ENCODE data around the gene ICE1.

The ICE1 gene

DNA sequence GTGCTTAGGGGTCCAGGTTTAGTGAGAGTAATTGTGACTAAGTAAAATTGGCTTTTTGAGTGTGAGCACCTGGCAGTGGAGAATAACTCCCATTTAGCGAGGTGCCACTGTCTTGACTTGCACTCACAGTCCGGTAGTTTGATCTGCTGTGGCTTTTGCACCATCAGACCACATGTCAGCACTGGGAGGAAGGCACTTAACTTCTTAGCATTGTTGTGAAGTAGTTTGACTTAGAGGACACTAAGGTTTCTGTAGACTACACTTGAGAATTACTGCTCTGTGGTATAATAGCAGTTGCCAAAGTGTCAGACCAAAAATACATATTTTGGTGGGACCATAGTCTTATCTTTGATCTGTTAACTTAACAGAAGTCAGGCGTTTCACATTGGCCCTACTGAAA is 63.6 kb downstream of the ICE1 start:
- Histone ChIP-seq H3K4ac (ENCODE audit: low read length) (no peak overlapping the region), H3K23ac (ENCODE audit: low read depth, low read length, poor library complexity) (no peak overlapping the region), H2BK12ac (ENCODE audit: low read length) (no peak overlapping the region), H3K27ac (replicated peaks; ENCODE audit: low read length) (no peak overlapping the region), H3K4me2 (ENCODE audit: insufficient read depth, low read length, poor library complexity, severe bottlenecking) (no peak overlapping the region), H3K9ac (ENCODE audit: low read depth, low read length, poor library complexity) (no peak overlapping the region), H3K27me3 (ENCODE audit: control insufficient read depth in 3 of 3, insufficient read depth in 3 of 3, low read depth in 1 of 3, low read length in 3 of 3) (no peaks in the 10 kb centered on the region), H3K79me1 (ENCODE audit: low read depth, low read length) (no peaks in the 10 kb centered on the region), H3K4me3 (ENCODE audit: low read length in 2 of 2) (no peak overlapping the region), H2BK5ac (ENCODE audit: low read length) (no peak overlapping the region), H3K4me1 (ENCODE audit: control insufficient read depth in 2 of 2, insufficient read depth in 1 of 2, low read depth in 1 of 2, low read length in 2 of 2) (no peaks in the 10 kb centered on the region), H4K8ac (ENCODE audit: low read depth, low read length) (no peak overlapping the region), H2BK15ac (ENCODE audit: low read length) (no peak overlapping the region), H3K9me3 (replicated peaks in 1 of 2; ENCODE audit: control insufficient read depth in 2 of 2, insufficient read depth in 1 of 2, low read depth in 1 of 2, low read length in 2 of 2) (no peaks in the 10 kb centered on the region), H3K18ac (ENCODE audit: low read length) (no peak overlapping the region), H4K91ac (ENCODE audit: low read depth, low read length, poor library complexity) (no peak overlapping the region), H2AFZ (ENCODE audit: low read length) (no peak overlapping the region), H3K36me3 (replicated peaks in 1 of 2; ENCODE audit: control insufficient read depth in 2 of 2, insufficient read depth in 2 of 2, low read length in 2 of 2) (peaks cover 4 to 76% of the 10 kb centered on the region in 2 donors), H2BK120ac (ENCODE audit: low read depth, low read length) (no peak overlapping the region), H3K14ac (ENCODE audit: low read length) (no peak overlapping the region), H2AK5ac (ENCODE audit: low read depth, low read length) (no peak overlapping the region)
- no peak for DNase-seq (ENCODE audit: low spot score)
- no CpG with 5 or more reads among the region's 3 CpGs for WGBS, 2 donors (ENCODE audit: extremely low coverage in 2 of 2, insufficient read length in 2 of 2, insufficient replicate concordance in 1 of 2)

- no peak overlapping the region for H3K18ac ChIP-seq (ENCODE audit: low read length)
- H2BK15ac ChIP-seq (ENCODE audit: low read length) = no peak overlapping the region
- peaks cover 4 to 65% of the 10 kb centered on the region in 2 donors for H3K36me3 ChIP-seq (replicated peaks in 1 of 2; ENCODE audit: control insufficient read depth in 2 of 2, insufficient read depth in 2 of 2, low read length in 2 of 2)
- no peak overlapping the region for H3K14ac ChIP-seq (ENCODE audit: low read length)
- H2AFZ ChIP-seq (ENCODE audit: low read length) = no peak overlapping the region
- no peak overlapping the region for H4K8ac ChIP-seq (ENCODE audit: low read depth, low read length)
- H3K4me1 ChIP-seq (ENCODE audit: control insufficient read depth in 2 of 2, insufficient read depth in 1 of 2, low read depth in 1 of 2, low read length in 2 of 2) = no peaks in the 10 kb centered on the region
- H3K4ac ChIP-seq (ENCODE audit: low read length) = no peak overlapping the region
- H2BK5ac ChIP-seq (ENCODE audit: low read length) = no peak overlapping the region
- no peak overlapping the region for H2AK5ac ChIP-seq (ENCODE audit: low read depth, low read length)
- no peak overlapping the region for H4K91ac ChIP-seq (ENCODE audit: low read depth, low read length, poor library complexity)
- no peak overlapping the region for H2BK12ac ChIP-seq (ENCODE audit: low read length)
- no peak overlapping the region for H3K4me2 ChIP-seq (ENCODE audit: insufficient read depth, low read length, poor library complexity, severe bottlenecking)
- no peak overlapping the region for H3K23ac ChIP-seq (ENCODE audit: low read depth, low read length, poor library complexity)
- no peak overlapping the region for H3K9ac ChIP-seq (ENCODE audit: low read depth, low read length, poor library complexity)
- H3K4me3 ChIP-seq (ENCODE audit: low read length in 2 of 2) = no peak overlapping the region
- no peaks in the 10 kb centered on the region for H3K27me3 ChIP-seq (ENCODE audit: control insufficient read depth in 3 of 3, insufficient read depth in 3 of 3, low read depth in 1 of 3, low read length in 3 of 3)
- H2BK120ac ChIP-seq (ENCODE audit: low read depth, low read length) = no peak overlapping the region
- H3K79me1 ChIP-seq (ENCODE audit: low read depth, low read length) = no peaks in the 10 kb centered on the region
- no peaks in the 10 kb centered on the region for H3K9me3 ChIP-seq (replicated peaks in 1 of 2; ENCODE audit: control insufficient read depth in 2 of 2, insufficient read depth in 1 of 2, low read depth in 1 of 2, low read length in 2 of 2)
- WGBS, 2 donors (ENCODE audit: extremely low coverage in 2 of 2, insufficient read length in 2 of 2, insufficient replicate concordance in 1 of 2) = no CpG with 5 or more reads among the region's 3 CpGs
- no peak for DNase-seq (ENCODE audit: low spot score)
- H3K27ac ChIP-seq (replicated peaks; ENCODE audit: low read length) = no peak overlapping the region
These were observed 65.3 kb downstream of the ICE1 start for GRCh38 chr5:5487585-5488360.

DNA sequence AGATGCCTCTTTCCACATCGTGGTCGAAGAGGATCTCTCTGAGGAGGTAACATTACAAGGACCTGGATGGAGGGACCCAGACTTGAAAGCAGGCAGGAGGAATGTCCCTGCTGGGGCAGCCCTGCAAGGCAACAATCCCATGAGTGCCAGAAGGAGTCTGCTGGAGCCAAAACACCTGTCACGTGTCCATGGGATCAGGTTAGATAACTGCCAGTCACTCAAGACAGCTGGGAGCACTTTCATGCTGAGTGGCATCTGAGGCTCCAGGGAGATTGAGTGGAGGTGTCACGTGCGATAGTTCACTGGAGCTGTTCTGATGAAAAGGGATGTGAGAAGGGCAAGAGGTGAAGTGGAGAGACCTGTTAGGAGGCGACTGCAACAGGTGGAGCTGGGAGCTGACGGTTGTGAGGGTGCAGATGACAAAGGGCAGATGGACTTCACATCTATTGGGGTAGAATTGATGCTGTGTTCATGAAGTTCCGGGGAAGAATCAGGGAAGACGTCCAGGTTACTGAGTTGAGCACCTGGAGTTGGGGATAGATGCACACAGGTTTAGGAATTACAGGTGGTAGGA is 68.4 kb downstream of the ICE1 start:
- Histone ChIP-seq H3K79me1 (ENCODE audit: low read depth, low read length) (no peaks in the 10 kb centered on the region), H3K9ac (ENCODE audit: low read depth, low read length, poor library complexity) (no peak overlapping the region), H2AFZ (ENCODE audit: low read length) (no peak overlapping the region), H2AK5ac (ENCODE audit: low read depth, low read length) (no peak overlapping the region), H2BK15ac (ENCODE audit: low read length) (no peak overlapping the region), H3K27ac (replicated peaks; ENCODE audit: low read length) (no peak overlapping the region), H2BK12ac (ENCODE audit: low read length) (no peak overlapping the region), H3K4me1 (ENCODE audit: control insufficient read depth in 2 of 2, insufficient read depth in 1 of 2, low read depth in 1 of 2, low read length in 2 of 2) (peaks cover 0 to 1% of the 10 kb centered on the region in 2 donors), H3K9me3 (replicated peaks in 1 of 2; ENCODE audit: control insufficient read depth in 2 of 2, insufficient read depth in 1 of 2, low read depth in 1 of 2, low read length in 2 of 2) (no peaks in the 10 kb centered on the region), H3K23ac (ENCODE audit: low read depth, low read length, poor library complexity) (no peak overlapping the region), H4K91ac (ENCODE audit: low read depth, low read length, poor library complexity) (no peak overlapping the region), H2BK120ac (ENCODE audit: low read depth, low read length) (no peak overlapping the region), H3K4ac (ENCODE audit: low read length) (no peak overlapping the region), H3K36me3 (replicated peaks in 1 of 2; ENCODE audit: control insufficient read depth in 2 of 2, insufficient read depth in 2 of 2, low read length in 2 of 2) (peaks cover 3 to 44% of the 10 kb centered on the region in 2 donors), H4K8ac (ENCODE audit: low read depth, low read length) (no peak overlapping the region), H2BK5ac (ENCODE audit: low read length) (no peak overlapping the region), H3K4me3 (ENCODE audit: low read length in 2 of 2) (no peak overlapping the region), H3K27me3 (ENCODE audit: control insufficient read depth in 3 of 3, insufficient read depth in 3 of 3, low read depth in 1 of 3, low read length in 3 of 3) (peaks cover 0 to 4% (median 0%) of the 10 kb centered on the region in 3 experiments), H3K4me2 (ENCODE audit: insufficient read depth, low read length, poor library complexity, severe bottlenecking) (no peak overlapping the region), H3K18ac (ENCODE audit: low read length) (no peak overlapping the region), H3K14ac (ENCODE audit: low read length) (no peak overlapping the region)
- WGBS, 2 donors (ENCODE audit: extremely low coverage in 2 of 2, insufficient read length in 2 of 2, insufficient replicate concordance in 1 of 2) = no CpG with 5 or more reads among the region's 9 CpGs
- DNase-seq (ENCODE audit: low spot score) = no peak

DNA sequence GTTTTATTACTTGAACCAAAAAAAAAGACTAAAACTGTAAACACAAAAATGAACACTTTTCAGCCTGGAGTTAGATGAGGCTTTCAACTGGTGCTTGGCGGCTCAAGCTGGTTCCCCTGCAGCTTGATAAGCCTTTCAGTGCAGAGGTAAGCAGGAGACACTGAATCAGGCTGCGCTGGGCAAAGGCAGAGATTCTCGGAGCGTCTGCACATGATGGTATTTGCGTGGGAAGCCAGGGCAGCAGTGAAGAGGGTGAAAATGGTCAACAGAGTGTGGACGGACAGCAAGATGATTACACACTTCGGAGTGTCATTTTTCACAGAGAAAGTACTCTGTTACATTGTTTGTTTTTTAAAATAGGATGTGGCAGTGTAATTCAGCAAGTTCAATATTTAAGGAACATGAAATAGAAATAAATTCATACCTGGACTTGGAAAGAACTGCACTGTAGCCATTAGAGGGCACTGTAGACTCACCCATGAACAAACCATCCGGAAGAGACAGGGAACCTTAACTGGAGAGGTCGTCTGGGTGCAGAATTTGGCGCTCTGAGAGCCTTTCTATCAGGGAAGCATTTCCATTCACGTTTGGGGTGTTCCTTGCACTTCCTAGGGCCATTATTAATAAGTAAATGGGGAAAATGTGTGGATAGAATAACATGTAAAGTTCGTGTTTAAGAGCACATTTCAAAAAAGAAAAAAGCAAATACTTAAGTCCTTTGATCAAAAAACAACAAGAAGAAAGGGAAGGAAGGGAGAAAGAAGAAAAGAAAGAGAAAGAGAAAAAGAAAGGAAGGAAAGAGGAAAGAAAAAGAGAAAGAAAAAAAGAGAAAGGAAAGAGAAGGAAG is 69.8 kb downstream of the ICE1 start:
- Histone ChIP-seq H3K4me3 (ENCODE audit: low read length in 2 of 2) (no peak overlapping the region), H3K4ac (ENCODE audit: low read length) (no peak overlapping the region), H3K23ac (ENCODE audit: low read depth, low read length, poor library complexity) (no peak overlapping the region), H3K36me3 (replicated peaks in 1 of 2; ENCODE audit: control insufficient read depth in 2 of 2, insufficient read depth in 2 of 2, low read length in 2 of 2) (peaks cover 3 to 30% of the 10 kb centered on the region in 2 donors), H2BK5ac (ENCODE audit: low read length) (no peak overlapping the region), H3K18ac (ENCODE audit: low read length) (no peak overlapping the region), H3K14ac (ENCODE audit: low read length) (no peak overlapping the region), H3K9me3 (replicated peaks in 1 of 2; ENCODE audit: control insufficient read depth in 2 of 2, insufficient read depth in 1 of 2, low read depth in 1 of 2, low read length in 2 of 2) (peaks cover 0 to 2% of the 10 kb centered on the region in 2 donors), H3K9ac (ENCODE audit: low read depth, low read length, poor library complexity) (no peak overlapping the region), H2AFZ (ENCODE audit: low read length) (no peak overlapping the region), H2AK5ac (ENCODE audit: low read depth, low read length) (no peak overlapping the region), H2BK120ac (ENCODE audit: low read depth, low read length) (no peak overlapping the region), H3K27me3 (ENCODE audit: control insufficient read depth in 3 of 3, insufficient read depth in 3 of 3, low read depth in 1 of 3, low read length in 3 of 3) (peaks cover 0 to 10% (median 0%) of the 10 kb centered on the region in 3 experiments), H3K4me2 (ENCODE audit: insufficient read depth, low read length, poor library complexity, severe bottlenecking) (no peak overlapping the region), H2BK12ac (ENCODE audit: low read length) (no peak overlapping the region), H3K4me1 (ENCODE audit: control insufficient read depth in 2 of 2, insufficient read depth in 1 of 2, low read depth in 1 of 2, low read length in 2 of 2) (peaks cover under 1 to 1% of the 10 kb centered on the region in 2 donors), H3K27ac (replicated peaks; ENCODE audit: low read length) (no peak overlapping the region), H4K91ac (ENCODE audit: low read depth, low read length, poor library complexity) (no peak overlapping the region), H2BK15ac (ENCODE audit: low read length) (no peak overlapping the region), H3K79me1 (ENCODE audit: low read depth, low read length) (no peaks in the 10 kb centered on the region), H4K8ac (ENCODE audit: low read depth, low read length) (no peak overlapping the region)
- DNase-seq (ENCODE audit: low spot score) = peak; percentile 33
- WGBS, 2 donors (ENCODE audit: extremely low coverage in 2 of 2, insufficient read length in 2 of 2, insufficient replicate concordance in 1 of 2) = no CpG with 5 or more reads among the region's 12 CpGs

Data from neuronal stem cell (in vitro differentiated cells).